Measurements from ENCODE around the gene WDHD1.
"Not testable (repeated sequence)": the region's sequence is repeated elsewhere in the genome, so short reads cannot be mapped to it uniquely, and the experiment has no call there.

WDHD1 gene

GRCh38 chr14:54953609-54954008 lies 73.3 kb downstream of the WDHD1 start:
- DNase-seq (ENCODE audit: low read depth in 2 of 2, low spot score in 1 of 2): not testable (repeated sequence)

GRCh38 chr14:54952803-54953202 lies 74.1 kb downstream of the WDHD1 start:
- DNase-seq (ENCODE audit: low read depth in 2 of 2, low spot score in 1 of 2): not testable (repeated sequence)

GRCh38 chr14:54947230-54947629 lies 79.7 kb downstream of the WDHD1 start:
- DNase-seq (ENCODE audit: low read depth in 2 of 2, low spot score in 1 of 2): no peak

GRCh38 chr14:54946500-54946899 lies 80.4 kb downstream of the WDHD1 start:
- no peak for DNase-seq (ENCODE audit: low read depth in 2 of 2, low spot score in 1 of 2)

GRCh38 chr14:54944737-54945391 lies 82.0 kb downstream of the WDHD1 start:
- no peak for DNase-seq (ENCODE audit: low read depth in 2 of 2, low spot score in 1 of 2)

- DNase-seq (ENCODE audit: low read depth in 2 of 2, low spot score in 1 of 2): no peak
Observed at GRCh38 chr14:54942913-54943312, 84.0 kb downstream of the WDHD1 start.

GRCh38 chr14:54936816-54937215 lies 90.1 kb downstream of the WDHD1 start:
- no peak for DNase-seq (ENCODE audit: low read depth in 2 of 2, low spot score in 1 of 2)

GRCh38 chr14:54935958-54936357 lies 90.9 kb downstream of the WDHD1 start:
- DNase-seq (ENCODE audit: low read depth in 2 of 2, low spot score in 1 of 2): no peak

- no peak for DNase-seq (ENCODE audit: low read depth in 2 of 2, low spot score in 1 of 2)
Observed at GRCh38 chr14:54935100-54935499, 91.8 kb downstream of the WDHD1 start.

GRCh38 chr14:54933006-54933405 lies 93.9 kb downstream of the WDHD1 start:
- no peak for DNase-seq (ENCODE audit: low read depth in 2 of 2, low spot score in 1 of 2)

- DNase-seq (ENCODE audit: low read depth in 2 of 2, low spot score in 1 of 2): no peak
Observed at GRCh38 chr14:54931598-54932340, 95.1 kb downstream of the WDHD1 start.

GRCh38 chr14:54931101-54931500 lies 95.8 kb downstream of the WDHD1 start:
- no peak for DNase-seq (ENCODE audit: low read depth in 2 of 2, low spot score in 1 of 2)

GRCh38 chr14:54929556-54929955 lies 97.3 kb downstream of the WDHD1 start:
- no peak for DNase-seq (ENCODE audit: low read depth in 2 of 2, low spot score in 1 of 2)

- no peak for DNase-seq (ENCODE audit: low read depth in 2 of 2, low spot score in 1 of 2)
Observed at GRCh38 chr14:54928216-54928615, 98.7 kb downstream of the WDHD1 start.

GRCh38 chr14:54927551-54927950 lies 99.3 kb downstream of the WDHD1 start:
- no peak for DNase-seq (ENCODE audit: low read depth in 2 of 2, low spot score in 1 of 2)

- DNase-seq (ENCODE audit: low read depth in 2 of 2, low spot score in 1 of 2): not testable (repeated sequence)
Observed at GRCh38 chr14:54926570-54926969, 100.3 kb downstream of the WDHD1 start.

GRCh38 chr14:54922598-54922997 lies 104.3 kb downstream of the WDHD1 start:
- DNase-seq (ENCODE audit: low read depth in 2 of 2, low spot score in 1 of 2): no peak

GRCh38 chr14:54920052-54920451 lies 106.8 kb downstream of the WDHD1 start:
- no peak for DNase-seq (ENCODE audit: low read depth in 2 of 2, low spot score in 1 of 2)

GRCh38 chr14:54919330-54919729 lies 107.6 kb downstream of the WDHD1 start:
- DNase-seq (ENCODE audit: low read depth in 2 of 2, low spot score in 1 of 2): no peak

- DNase-seq (ENCODE audit: low read depth in 2 of 2, low spot score in 1 of 2): no peak
Observed at GRCh38 chr14:54918427-54918826, 108.5 kb downstream of the WDHD1 start.

- DNase-seq (ENCODE audit: low read depth in 2 of 2, low spot score in 1 of 2): no peak
Observed at GRCh38 chr14:54916101-54916500, 110.8 kb downstream of the WDHD1 start.

GRCh38 chr14:54909817-54910558 lies 116.9 kb downstream of the WDHD1 start:
- no peak for DNase-seq (ENCODE audit: low read depth in 2 of 2, low spot score in 1 of 2)

Data from stimulated activated CD8-positive, alpha-beta memory T cell treated with anti-CD3 and anti-CD28 coated beads, Interleukin-4, amount 100 ng/mL, for 1 hour (primary cell).